Measurements from ENCODE around the gene TET1.
"Not testable (repeated sequence)": the region's sequence is repeated elsewhere in the genome, so short reads cannot be mapped to it uniquely, and the experiment has no call there.

TET1 gene

GRCh38 chr10:68613974-68614373, 53.8 kb downstream of the TET1 start:
- DNase-seq: not testable (repeated sequence)

- DNase-seq: not testable (repeated sequence)
Observed at GRCh38 chr10:68617691-68618090, 57.6 kb downstream of the TET1 start.

DNA sequence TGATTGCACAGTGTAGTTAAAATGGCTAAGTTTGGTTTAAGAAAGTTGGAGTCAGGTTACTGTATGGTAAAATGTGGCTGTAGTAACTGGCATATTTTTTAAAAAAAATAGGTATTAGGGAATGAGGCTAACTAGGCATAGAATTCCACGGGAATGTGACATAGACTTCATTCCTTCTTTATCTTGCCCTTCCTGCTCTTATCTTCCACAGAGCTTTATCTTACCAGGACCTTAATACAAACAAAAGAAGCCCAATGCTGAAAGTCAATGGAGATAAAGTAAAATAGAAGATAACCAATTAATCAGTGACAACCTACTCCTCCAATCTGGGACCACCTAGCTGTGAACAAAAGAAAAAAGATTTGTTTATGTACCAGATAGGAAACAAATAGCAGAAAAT, 58.1 kb downstream of the TET1 start:
- DNase-seq: no peak

DNA sequence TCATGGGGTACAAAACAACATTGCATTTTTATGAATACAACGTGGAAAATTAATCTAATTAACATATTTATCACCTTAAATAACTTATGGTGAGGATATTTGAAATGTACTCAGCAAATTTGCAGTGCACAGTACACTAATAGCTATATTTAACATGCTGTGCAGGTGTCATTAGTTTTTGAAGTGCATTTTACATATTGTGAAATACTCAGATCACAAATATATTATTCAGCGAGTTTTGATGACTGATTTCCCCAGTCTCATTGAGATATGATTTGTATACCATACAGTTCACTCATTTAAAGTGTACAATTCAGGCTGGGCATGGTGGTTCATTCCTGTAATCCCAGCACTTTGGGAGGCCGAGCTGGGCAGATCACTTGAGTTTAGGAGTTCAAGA, 59.5 kb downstream of the TET1 start:
- no peak for DNase-seq

DNA sequence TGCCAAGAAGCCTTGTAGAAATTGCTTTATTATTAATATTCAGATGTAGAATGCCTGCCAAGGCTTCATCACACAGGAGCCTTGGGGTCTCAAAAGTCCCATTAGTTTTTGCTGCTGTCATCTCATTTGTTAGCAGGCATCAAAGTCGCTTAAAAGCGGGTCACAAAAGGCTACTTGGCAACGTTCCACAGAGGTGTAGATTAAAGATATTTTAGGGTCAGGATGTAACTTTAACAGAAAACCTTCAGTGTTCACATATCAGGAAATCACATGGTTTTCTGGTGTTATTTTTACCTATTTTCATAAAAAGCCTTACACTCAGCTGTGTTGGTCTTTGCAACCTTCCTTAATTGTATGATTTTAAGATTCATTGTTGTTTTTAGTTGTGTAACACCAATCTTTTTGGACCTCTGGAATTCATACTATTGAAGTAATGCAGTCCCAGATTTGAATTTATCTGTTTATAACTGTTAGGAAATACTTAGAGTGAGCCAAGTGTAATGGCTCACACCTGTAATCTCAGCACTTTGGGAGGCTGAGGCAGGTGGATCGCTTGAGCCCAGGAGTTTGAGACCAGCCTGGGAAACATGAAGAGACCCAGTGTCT, 65.3 kb downstream of the TET1 start:
- DNase-seq: no peak

DNA sequence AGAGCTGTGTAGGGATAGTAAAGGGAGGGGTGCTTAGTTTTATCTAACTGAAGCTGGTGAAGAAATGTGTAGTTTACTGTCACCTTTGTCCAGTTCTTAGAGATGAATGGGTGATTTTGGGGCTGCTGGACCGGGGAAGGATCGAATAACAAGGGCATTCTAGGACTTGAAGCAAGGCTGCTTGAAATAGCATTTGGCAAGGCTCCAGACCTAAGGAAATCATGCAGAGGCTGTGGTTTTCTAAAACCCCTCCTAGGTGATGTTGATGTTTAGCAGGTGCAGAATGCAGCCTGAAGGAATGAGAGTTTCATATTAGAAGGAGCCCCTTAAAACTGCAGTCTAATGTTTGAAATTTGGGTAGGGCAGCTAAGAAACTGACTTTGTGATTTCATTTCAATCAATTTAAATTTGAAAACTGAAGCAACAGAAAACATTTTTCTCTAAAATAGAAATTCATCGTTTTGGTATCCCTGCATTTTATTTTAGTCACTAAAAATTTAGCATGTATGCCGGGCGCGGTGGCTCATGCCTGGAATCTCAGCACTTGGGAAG, 68.5 kb downstream of the TET1 start:
- DNase-seq: no peak

DNA sequence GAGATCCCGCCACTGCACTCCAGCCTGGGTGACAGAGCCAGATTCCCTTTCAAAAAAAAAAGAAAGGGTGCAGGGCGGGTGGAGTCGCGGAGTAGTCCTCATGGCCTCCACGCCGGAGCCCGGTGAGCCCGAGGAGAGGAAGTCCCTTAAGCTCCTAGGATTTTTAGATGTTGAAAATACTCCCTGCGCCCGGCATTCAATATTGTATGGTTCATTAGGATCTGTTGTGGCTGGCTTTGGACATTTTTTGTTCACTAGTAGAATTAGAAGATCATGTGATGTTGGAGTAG, 72.1 kb downstream of the TET1 start:
- not testable (repeated sequence) for DNase-seq

DNA sequence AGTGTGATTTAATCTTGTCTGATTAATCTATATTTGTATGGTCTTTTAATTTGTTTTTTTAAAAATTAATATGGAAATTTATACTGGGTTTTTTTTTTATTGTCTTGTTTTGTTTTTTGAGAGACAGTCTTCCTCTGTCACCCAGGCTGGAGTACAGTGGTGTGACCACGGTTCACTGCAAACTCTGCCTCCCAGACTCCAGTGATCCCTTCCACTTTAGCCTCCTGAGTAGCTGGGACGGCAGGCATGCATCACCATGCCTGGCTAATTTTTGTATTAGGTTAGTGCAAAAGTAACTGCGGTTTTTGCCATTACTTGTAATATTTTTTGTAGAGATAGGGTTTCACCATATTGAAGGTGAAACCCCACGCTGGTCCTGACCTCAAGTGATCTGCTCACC, 73.1 kb downstream of the TET1 start:
- DNase-seq: no peak

DNA sequence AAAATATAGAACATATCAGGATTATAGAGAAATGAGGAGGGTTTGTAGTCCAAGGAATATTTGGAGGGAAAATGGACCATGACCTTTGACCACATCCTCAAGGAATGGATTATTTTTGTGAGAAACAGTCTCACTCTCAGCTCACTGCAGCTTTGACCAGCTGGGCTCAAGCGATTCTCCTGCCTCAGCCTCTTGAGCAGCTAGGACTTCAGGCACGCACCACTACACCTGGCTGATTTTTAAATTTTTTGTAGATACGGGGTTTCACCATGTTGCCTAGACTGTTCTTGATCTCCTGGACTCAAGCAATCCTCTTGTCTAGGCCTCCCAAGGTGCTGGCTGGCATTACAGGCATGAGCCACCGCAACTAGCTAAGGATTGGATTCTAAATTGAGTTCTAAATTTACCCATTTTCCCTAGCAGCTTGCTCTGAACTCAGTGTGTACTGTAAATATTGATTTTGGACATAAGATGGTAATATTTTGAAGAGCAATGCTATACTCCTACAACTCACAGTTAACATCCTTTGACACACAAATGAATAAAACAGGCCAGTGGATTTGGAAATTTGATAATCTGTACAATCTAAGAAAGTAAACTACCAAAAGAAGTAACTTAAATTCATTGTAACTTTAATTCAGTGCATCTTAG, 73.8 kb downstream of the TET1 start:
- DNase-seq: no peak

DNA sequence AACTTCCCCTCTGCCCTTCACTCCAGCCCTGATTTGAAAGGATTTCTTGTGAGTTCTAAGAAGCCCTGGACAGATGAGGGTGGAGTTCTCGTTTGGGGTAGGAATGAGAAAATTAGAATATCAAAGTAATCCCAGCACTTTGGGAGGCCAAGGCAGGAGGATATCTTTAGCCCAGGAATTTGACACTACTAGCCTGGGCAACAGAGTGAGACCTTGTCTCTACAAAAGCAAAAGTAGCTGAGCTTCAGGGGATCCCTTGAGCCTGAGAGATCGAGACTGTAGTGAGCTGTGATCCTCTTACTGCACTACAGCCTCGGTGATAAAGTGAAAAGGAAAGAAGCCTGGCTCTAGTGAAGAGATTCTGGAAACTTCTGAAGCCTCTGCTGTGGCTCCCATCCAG, 76.2 kb downstream of the TET1 start:
- no peak for DNase-seq

DNA sequence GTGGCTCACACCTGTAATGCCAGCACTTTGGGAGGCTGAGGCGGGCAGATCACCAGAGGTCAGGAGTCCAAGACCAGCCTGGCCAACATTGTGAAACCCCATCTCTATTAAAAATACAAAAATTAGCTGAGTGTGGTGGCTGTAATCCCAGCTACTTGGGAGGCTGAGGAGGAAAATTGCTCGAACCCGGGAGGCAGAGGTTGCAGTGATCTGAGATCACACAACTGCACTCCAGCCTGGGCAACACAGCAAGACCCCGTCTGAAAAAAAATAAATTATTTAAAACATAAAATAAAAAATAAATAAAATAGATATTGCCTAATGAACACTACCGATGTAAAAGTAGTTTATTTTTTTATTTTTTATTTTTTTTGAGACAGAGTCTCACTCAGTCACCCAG, 83.4 kb downstream of the TET1 start:
- DNase-seq: not testable (repeated sequence)

- no peak for DNase-seq
Observed at GRCh38 chr10:68647672-68648341, 87.7 kb downstream of the TET1 start.

DNA sequence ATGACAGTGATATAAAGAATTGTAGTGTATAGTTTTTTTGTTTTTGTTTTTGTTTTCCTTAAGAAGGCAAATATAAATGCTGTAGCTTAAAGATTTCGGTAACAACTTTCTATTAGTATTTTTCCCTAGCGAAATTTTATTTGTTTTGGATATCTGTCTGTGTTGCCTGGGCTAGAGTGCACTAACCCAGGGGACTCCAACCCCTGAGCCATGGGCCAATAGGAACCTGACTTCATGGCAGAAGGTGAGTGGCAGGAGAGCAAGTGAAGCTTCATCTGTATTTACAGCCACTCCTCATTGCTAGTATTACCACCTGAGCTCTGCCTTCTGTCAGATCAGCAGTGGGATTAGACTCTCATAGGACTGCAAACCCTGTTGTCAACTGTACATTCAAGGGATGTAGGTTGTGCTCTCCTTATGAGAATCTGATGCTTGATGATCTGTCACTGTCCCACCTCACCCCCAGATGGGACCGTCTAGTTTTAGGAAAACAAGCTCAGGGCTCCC, 95.5 kb downstream of the TET1 start:
- no peak for DNase-seq

GRCh38 chr10:68665841-68666240, 105.7 kb downstream of the TET1 start:
- no peak for DNase-seq

DNA sequence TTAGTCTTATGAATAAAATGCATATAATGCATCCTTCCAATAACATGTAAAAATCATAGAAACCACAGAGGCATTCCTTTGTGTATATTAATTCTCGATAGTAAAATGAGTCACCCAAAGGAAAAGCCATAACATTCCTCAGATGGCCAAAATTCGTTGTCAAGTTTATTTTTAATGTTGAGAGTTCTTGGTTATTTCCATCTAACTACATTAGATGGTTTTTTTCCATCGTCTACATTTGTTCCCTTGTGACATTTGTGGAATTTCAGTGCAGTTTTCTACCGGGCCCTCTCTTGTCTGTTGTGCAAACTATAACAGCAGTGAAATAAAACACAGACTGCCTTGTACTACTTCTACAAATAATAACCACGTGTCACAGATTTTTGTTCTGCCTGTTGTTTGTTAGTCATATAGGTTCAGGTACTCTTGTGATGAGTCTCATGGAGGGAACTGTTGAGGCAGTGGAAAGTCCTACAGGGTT, 106.2 kb downstream of the TET1 start:
- no peak for DNase-seq

GRCh38 chr10:68668231-68668630, 108.1 kb downstream of the TET1 start:
- DNase-seq: no peak

DNA sequence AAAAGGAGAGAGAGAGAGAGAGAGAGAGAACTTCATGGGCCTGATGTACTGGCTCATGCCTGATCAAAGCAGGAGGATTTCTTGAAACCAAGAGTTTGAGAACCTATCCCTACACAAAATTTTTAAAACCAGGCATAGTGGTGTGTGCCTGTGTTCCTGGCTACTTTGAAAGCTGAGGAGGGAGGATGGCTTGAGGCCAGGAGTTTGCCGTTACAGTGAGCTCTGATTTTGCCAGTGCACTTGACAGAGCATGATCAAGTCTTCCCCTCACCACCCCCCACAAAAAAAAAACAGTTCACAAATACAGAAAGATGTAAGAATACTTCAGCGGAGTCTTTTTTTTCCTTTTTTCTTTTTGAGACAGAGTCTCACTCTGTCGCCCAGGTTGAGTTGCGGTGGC, 108.8 kb downstream of the TET1 start:
- DNase-seq: no peak

DNA sequence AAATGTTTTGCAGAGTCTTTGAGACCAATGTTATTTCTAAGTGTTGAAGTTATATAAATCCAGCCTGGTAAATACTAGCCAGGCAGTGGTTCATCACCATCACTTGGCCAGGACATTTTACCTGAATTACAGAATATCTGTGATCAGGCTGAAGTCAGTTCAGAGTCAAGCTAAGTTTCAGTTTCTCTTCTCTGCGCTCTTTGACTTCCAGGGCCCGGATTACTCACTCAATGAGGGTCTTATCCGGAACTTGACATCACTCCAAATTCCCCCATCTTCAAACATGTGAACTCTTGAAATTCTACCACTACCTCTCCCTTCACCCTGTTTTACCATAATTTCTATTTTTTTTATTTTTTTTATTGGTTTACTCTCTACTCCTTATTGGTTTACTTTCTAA, 124.3 kb downstream of the TET1 start:
- DNase-seq: no peak

- DNase-seq: no peak
Observed at GRCh38 chr10:68696018-68696417, 135.9 kb downstream of the TET1 start.

DNA sequence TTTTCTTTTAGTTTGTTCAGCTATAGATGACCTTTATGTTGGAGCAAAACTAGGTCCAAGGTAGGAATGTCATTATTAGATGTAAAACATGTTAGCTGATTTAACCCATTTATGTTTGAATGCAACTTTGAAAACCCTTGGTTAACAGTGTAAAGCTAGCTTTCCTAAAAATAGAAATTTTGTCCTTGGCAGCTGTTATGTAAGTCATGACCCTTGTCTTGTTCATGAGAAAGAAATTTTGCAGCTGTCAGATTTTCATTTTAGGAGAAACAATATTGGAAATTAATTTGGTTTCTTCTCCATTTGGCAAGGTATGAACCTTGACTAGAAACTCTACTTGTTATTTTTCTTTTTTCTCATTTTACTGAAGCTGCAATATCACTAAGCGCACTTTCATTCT, 137.0 kb downstream of the TET1 start:
- DNase-seq: no peak

GRCh38 chr10:68700197-68700596, 140.1 kb downstream of the TET1 start:
- no peak for DNase-seq

DNA sequence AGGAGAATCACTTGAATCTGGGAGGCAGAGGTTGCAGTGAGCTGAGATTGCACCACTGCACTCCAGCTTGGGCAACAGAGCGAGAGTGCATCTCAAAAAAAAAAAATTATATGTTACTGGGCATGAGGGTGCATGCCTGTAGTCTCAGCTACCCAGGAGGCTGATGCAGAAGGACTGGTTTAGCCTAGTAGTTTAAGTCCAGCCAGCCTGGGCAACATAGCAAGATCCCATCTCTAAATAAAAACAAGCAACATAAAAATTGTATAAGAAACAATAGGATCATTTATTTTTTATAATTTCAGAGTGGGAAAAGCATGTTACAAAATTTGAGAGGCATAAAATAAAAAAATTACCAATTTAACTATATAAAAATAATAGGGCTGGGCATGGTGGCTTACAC, 145.4 kb downstream of the TET1 start:
- DNase-seq: no peak

GRCh38 chr10:68708987-68709386, 148.8 kb downstream of the TET1 start:
- not testable (repeated sequence) for DNase-seq

DNA sequence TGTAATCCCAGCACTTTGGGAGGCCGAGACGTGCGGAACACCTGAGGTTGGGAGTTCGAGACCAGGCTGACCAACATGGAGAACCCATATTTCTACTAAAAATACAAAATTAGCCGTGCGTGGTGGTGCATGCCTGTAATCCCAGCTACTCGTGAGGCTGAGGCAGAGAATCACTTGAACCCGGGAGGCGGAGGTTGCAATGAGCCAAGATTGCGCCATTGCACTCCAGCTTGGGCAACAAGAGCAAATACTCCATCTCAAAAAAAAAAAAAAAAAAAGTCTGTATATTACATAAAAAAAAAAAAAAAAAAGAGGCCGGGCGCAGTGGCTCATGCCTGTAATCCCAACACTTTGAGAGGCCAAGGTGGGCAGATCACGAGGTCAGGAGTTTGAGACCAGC, 152.9 kb downstream of the TET1 start:
- not testable (repeated sequence) for DNase-seq

Data from right hindlimb (tissue), 1 donor.